Hepatic stellate cell (primary cell): ENCODE data around the gene MAP4K1.

ENCODE experiments used
- DNase-seq: peaks from one replicate; pipeline ENCODE4 v3.0.0; 2011; ENCODE audit warnings: low spot score

Gene MAP4K1

GRCh38 chr19:38617764-38618589 is at the start of gene MAP4K1:
Gene MAP4K1 (minus strand): TSS chr19:38617953. CDS start chr19:38617895, 58 bp downstream.
- DNase-seq: no peak

DNA sequence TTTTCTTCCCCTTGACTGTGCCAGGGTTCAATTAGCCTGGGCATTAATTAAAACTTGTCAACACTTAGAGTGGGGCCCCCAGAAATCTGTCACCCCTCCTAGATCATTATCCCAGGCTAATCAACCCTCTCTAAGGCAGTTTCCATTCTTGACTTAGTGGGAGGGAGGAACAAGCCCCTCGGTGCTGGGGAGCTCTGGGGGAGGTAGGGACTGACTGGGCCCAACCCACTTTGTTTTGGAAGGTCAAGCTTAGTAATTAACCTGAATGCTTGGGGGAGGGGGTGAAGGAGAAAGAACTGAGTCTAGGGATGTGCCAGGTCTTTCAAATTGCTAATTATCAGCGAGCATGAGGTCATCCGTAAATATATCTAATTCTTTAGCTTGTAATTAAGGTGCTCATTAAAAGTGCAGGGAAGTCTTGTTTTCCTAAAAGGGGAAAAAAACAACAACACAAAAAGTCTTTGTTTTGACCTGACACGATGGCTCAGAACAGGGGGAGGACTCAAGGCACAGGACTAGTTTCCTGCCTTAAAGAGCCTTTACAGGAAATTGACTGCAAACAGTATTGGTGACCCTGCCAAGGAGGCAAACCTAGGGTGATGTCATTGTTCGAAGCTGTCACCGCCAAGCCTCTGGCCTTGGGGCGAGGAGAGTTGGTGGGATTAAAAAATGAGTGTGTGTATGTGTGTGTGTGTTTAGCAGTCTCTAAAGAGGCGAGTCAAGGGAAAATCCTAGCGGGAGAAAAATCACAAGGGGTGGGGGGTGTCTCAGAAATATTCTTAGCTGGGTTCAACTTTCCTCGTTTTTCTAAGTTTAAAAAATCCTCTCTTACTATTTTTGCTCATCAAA is 49.1 kb upstream of the MAP4K1 start:
- DNase-seq: peak; percentile 59

DNA sequence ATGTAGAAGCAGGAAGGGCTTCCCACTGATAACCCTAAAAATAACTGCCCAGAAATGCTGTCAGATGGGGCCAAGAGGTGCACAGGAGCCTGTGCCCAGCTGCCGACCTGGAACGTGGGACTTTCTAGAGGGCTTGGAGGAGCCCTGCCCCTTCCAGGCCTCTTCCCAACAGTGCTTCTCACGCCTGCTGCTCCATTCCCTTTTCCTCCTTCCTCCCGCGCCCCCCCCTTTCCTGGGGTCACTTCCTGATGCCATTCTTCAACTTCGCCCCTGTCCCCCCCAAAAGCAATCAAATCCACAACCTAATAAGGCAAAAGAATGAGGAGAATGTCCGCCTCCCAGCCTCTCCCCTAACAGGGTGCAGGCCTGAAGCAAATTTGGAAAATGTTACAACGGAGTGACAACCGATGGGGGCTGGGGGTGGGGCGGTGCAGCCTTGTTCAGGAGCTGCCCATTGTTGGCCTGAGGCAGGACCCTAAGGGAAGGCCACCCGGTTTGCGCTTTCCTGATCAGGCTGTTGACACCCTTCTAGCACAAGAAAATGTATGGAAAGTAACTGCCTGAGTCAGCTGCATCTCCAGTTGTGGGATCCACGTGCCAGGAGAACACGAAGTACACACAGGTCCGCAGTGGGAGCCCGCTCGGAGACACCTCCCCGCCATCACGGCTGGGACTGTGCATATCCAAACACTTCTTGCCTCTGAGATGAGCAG is 48.4 kb upstream of the MAP4K1 start:
- DNase-seq: peak; percentile 76

- no peak for DNase-seq
Measured at GRCh38 chr19:38665219-38665931, 47.6 kb upstream of the MAP4K1 start.

- no peak for DNase-seq
Measured at GRCh38 chr19:38664503-38665211, 46.9 kb upstream of the MAP4K1 start.

- no peak for DNase-seq
Measured at GRCh38 chr19:38663957-38664502, 46.3 kb upstream of the MAP4K1 start.

DNA sequence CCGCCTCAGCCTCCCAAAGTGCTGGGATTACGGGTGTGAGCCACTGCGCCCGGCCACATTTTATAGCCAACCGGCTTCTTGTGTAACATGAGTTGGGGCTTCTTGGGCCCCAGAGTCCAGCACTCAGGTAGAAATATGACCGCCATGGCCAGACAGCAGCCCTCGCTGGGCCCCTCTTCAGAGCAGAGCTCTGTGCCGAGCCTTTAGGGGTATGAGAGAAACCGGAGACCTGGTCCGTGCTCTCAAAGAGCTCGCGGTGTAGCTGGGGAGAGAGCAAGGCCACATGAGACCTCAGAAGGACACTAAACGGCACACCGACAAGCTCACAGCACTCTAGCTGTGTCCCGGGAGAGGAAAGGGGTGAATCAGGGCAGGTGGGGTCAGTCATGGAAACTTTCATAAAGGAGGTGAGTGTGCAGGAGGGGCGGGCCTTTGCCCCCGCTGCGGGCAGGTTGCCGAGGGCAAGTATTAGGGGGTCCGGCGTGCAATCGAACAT is 45.5 kb upstream of the MAP4K1 start:
- DNase-seq: no peak

DNA sequence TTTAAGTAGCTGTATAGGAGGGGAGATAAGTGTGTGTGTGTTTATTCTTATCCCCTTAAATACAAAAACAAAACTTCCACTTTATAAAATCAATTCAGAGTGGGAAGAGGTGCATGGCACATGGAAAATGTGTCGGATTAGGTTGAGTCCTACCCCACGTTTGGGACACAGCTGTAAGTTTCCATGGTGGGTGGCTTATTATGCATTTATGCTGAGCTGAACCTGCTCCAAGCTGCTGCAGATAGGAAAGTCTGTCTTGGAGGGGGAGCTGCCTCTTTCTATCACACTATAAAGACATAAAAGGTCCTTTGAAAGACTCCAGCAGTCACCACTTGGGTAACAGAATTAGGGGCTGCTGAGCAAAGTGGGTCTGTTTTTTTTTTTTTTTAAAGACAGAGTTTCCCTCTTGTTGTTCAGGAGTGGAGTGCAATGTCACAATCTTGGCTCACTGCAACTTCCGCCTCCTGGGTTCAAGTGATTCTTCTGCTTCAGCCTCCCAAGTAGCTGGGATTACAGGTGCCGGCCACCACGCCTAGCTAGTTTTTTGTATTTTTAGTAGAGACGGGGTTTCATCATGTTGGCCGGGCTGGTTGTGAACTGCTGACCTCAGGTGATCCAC is 44.9 kb upstream of the MAP4K1 start:
- no peak for DNase-seq

DNA sequence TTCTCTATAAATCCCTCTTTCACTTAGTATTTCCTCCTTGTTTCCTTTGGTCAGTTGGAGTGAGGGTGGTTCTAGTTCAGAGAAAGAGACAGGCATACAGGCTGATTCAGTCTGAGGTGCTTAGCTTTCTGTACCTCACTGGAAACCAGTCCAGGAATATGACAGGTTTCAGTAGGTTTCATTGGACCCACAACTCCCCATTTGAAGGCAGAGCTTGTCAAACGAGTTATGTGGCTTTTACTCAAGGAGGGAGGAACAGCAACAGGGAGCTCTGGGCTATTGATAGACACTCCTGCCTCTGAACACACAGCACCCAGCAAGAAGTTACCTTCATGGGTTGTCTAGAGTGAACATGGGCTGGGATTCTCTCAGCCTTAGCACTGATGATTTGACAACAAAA is 44.2 kb upstream of the MAP4K1 start:
- DNase-seq: no peak

DNA sequence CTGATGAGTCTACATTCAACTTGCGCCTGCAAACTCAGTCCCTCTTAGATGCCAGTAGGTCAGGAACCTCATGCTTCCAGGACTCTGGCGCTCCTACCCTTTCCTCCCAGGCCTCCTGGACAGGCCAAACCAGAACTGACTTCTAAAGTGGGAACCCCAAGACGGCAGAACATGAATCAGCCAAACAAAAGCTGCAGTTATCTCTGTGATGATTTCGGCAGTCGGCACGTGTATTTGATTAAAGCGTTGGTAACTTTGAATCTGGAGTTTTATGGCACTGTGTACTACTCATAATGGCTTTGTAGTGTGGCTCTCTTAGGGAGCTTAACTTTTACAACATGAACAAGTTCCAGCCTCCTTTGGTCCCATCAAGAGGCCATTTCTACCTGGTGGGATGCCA is 43.4 kb upstream of the MAP4K1 start:
- no peak for DNase-seq

GRCh38 chr19:38660724-38661123 is 43.0 kb upstream of the MAP4K1 start:
- DNase-seq: no peak

- peak; percentile 82 for DNase-seq
Measured at GRCh38 chr19:38658462-38659306, 40.9 kb upstream of the MAP4K1 start.

GRCh38 chr19:38657633-38658222 is 40.0 kb upstream of the MAP4K1 start:
- no peak for DNase-seq

- no peak for DNase-seq
Measured at GRCh38 chr19:38656171-38656981, 38.6 kb upstream of the MAP4K1 start.

DNA sequence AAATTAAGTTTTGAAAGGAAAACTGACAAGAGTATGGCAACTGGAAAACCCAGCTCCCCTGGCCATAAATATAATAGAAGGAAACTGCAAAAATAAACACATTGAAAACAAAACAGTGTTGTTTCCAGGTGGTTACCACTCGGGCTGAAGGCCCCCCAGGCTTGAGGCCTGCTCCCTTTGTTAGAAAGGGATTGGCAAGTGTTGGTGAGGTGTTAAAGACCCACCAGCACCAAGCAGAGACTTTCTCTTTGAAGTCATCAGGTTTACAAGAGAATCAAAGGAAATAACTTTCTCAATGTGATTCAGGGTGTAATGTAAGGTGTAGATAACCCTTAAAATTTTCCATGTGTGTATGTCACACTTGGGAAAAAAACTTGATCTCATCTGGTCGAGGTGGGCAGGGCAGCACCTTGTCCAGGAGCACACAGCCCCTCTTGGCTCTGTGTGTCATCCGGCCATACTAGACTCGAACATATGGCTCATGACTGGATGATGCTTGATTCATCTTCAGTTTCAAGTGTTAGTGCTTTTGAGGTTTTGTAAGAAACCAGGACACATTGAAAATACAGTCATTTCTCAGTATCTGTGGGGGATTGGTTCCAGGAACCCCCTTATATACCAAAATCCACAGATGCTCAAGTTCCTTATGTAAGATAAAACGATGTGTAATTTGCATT is 37.5 kb upstream of the MAP4K1 start:
- DNase-seq: no peak

- no peak for DNase-seq
Measured at GRCh38 chr19:38654628-38655055, 36.9 kb upstream of the MAP4K1 start.

- no peak for DNase-seq
Measured at GRCh38 chr19:38653028-38653571, 35.3 kb upstream of the MAP4K1 start.
